GM19463 (cell line): ENCODE measurements around the gene ZNF275.
"Not testable (repeated sequence)": the region's sequence is repeated elsewhere in the genome, so short reads cannot be mapped to it uniquely, and the experiment has no call there.

Experiments
- ATAC-seq: cut with Tn5 transposase; IDR thresholded peaks from one replicate; pipeline ENCODE4 v1.9.1; 2021; ENCODE audit warnings: mild to moderate bottlenecking, moderate library complexity; ENCODE audit not compliant: unreplicated experiment

ZNF275 gene

DNA sequence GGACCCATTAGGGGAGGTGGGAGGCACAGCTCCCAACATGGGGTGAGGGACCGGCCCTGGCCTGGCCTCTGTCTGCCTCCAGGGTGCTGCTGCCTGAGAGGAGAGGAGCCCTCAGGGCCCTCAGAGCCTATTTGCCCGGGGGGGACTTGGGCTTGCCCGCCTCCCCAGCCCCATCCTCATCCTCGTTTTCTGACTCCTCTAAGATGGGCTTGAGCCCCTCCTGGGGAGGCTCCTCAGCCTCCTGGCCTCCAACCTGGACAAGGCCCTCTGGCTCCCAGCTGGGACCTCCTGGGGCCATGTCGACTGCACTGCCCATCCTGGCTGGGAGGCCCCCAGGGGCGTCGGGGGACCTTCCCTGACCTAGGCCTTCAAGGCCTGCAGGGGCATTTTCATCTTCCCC lies 15.1 kb upstream of the ZNF275 start:
- ATAC-seq: no peak

GRCh38 chrX:153319295-153320046 lies 14.5 kb upstream of the ZNF275 start:
- no peak for ATAC-seq

DNA sequence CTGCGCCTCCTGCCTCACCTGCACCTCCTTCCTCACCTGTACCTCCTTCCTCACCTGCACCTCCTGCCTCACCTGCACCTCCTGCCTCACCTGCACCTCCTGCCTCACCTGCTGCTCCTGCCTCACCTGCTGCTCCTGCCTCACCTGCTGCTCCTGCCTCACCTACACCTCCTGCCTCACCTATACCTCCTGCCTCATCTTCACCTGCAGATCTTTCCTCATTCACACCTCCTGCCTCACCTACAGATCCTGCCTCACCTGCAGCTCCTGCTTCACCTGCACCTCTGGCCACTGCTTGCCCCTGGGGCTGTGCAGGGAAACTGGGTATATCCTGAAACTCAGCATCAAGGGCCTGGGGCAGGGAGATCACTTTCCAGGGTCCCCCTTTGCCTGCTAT lies 13.9 kb upstream of the ZNF275 start:
- ATAC-seq: not testable (repeated sequence)

- no peak for ATAC-seq
These were observed 13.3 kb upstream of the ZNF275 start for GRCh38 chrX:153320555-153321184.

DNA sequence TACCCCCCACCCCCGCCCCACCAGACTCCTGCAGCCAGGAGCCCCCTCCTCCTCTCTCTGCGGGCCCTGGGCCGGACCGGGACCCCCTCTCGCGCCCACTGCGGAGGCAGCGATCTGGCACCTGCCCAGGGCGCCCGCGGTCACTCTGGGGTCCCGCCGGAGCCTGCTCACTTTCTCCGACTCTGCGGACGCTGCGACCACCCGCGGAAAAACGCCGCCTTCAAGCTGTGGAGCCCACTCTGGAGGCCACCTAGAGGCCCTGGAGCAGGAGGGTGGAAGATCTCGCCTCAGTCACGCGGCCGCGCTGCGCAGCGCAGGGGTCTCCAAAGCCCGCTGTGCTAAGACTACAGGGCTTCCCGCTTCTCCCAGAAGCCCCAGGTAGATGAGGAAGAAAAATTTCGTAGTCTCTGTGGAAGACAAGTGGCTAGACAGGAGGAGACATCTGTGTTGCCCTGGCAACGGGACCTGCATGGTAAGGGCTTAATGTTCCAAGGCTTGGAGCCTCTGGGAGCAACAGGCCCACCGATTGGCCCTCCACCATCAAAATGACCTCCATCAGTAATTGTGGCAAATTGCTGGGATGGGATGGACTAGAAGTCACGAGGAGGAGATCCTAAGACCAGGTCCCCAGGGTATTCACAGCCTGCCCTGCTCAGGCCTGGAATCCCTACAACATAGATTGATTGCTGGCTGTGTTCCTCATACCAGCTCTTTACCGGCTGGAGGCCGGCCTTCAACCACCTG lies 12.4 kb upstream of the ZNF275 start, which contains the start of gene PNMA6F:
Gene PNMA6F, minus strand, starts transcription at position 387 of the 744 bp plus-strand sequence. CDS start 1,093 bp downstream, outside the sequence.
- ATAC-seq: no peak

- no peak for ATAC-seq
These were observed 6.4 kb upstream of the ZNF275 start for GRCh38 chrX:153327561-153327960.

DNA sequence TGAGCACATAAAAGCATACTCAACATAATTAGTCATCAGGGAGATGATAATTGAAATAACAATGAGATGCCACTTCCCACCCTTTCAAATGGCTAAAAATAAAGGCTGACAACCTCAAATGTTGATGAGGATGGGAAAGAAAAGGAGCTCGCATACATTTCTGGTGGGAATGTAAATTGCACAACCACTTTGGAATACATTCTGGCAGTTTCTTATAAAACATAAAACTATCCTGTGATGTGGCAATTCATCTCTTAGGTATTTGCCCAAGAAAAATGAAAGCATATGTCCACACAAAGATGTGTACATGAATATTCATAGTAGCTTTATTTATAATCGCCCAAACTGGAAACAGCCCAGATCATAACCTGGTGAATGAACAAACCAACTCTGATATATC lies 687 bp upstream of the ZNF275 start:
- no peak for ATAC-seq

DNA sequence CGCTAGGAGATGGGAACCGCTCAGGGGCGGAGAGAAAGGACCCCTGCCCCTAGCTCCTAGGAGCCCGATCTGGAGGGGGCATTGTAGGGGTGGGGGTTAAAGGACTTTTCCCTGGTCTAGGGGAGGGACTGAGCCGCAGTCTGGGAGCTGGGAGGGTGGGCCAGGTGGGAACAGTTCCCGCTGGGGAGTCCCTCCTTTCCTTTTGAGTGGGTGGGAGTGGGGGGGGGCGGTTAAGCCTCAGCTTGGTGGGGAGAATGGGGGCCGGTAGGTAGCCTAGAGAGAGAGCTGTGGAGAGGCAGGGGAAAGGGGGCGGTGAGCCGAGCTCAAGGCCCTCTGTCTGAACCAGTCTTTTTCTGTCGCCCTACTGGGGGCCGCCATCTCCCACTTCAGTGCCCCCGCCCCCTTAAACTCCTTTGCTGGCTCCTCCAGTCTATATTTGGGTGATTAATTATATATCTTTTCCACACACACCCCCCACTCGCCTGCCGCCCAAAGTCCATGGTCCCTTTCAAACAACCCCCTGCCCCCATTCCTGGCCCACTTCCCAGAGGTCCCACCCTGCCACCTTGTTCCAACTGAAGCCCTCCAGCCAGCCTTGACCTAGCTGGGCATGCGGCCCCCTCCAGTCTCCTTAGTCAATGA lies 822 bp downstream of the ZNF275 start:
- ATAC-seq: no peak

GRCh38 chrX:153336121-153336894 lies 2.4 kb downstream of the ZNF275 start:
- ATAC-seq: peak; percentile 39

DNA sequence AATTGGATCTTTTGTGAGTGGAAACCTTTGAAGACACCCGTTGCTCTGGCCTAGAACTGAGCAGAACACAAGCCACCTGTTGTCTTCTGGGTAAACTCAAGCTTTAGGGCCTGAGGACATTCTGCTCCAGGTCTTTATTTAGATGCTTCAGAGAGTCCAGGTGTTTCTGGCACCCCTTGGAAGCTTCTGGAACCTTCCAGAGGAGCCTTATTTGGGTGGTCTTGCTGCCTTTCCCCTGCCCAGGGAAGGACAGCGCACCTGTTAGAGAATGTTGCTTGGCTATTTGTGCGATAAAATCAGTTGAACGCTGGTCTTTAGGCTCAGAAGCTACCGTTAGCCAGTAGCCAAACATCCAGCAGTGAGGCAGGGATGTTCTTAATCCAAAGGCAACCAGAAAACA lies 3.0 kb downstream of the ZNF275 start:
- no peak for ATAC-seq

DNA sequence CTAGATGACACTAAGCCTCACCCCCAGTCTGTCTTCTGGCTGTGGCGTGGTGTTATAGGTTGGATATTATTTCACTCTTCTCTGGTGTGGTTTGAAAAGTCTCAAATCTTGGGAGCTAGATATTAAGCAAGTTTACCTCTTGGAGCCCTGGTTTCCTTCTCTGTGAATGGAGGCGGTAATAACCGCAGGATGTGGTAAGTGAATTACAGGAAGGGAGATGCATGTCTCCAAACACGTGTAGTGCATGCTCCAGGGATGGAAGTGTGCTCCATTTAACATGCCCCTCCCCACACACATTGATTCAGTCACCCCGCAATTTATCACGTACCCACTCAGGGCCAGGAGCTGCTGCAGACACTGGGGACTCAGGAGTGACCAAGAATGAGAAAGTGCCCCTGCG lies 4.9 kb downstream of the ZNF275 start:
- no peak for ATAC-seq

- no peak for ATAC-seq
These were observed 5.7 kb downstream of the ZNF275 start for GRCh38 chrX:153339662-153340061.

DNA sequence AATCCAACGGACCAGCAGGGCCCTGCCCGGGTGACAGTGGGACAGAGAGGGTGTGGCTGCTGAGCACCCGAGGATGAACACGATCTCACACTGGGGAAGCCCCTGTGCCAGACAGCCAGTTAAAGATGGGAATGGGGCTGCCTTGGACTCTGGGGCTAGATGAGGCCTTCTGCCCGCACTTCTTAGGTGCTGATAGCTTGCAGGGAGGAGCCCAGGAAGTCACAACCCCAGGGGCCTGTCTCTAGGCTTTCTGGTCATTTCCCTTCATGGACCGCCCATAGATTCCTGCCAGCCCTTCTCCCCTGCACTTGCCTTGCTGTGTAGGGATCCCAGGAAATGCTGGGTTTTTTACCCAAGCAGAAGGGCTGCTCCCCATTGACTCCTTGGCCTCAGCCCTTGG lies 6.2 kb downstream of the ZNF275 start:
- ATAC-seq: no peak

DNA sequence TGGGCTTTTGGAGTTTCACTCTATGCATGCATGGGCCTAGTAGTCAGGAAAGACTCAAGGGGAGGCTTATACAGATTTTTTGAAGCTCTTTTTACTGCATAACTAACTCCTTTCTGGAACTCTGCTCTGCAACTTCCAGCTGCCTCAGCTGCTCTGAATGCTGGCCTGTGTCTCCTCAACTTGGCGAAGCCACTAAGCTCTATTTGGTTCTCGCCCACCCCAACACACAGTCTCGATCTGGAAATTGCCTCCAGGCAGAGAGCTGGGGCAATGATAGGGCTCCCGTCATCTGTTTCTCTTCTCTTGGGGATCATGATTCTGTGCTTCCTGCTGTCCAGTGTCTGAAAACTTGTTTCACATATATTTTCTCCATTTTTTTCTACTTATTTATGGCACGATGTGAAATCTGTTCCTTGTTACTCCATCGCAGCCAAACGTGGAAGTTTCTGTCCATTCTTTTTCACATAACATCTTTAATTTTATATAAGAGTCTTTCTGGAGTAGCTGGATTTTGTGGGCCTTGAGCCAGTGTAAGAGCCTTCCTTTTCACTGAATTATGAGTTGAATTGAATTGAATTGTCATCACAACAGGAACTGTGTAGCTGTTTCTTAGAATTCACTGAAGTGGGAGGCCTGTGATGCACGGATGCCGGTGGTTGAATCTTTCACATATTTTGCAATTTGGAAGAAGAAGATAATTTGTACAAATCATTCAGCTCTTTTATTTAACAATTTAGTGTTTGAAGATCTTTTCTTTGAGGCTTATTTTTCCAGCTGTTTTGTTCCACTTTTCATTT lies 9.0 kb downstream of the ZNF275 start:
- no peak for ATAC-seq

DNA sequence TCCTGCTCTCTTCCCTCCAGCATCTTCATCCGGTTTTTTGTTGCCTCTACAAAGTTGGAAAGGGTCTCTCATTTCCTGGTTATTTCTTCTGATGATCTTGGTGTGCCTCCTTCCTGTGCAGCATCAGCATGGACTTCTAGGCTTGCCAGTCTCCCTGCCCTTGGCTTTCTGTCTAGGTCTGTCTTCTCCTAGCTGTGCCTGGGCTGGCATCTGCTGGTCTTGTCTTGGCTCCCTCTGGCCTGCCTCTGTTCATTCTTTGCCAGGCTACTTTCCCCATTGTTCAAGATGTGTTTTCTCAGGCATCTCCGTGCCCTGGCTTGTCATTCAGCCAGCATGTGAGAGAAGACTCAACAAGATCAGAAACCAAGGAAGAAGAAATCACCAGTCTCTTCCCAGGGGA lies 9.7 kb downstream of the ZNF275 start:
- no peak for ATAC-seq

DNA sequence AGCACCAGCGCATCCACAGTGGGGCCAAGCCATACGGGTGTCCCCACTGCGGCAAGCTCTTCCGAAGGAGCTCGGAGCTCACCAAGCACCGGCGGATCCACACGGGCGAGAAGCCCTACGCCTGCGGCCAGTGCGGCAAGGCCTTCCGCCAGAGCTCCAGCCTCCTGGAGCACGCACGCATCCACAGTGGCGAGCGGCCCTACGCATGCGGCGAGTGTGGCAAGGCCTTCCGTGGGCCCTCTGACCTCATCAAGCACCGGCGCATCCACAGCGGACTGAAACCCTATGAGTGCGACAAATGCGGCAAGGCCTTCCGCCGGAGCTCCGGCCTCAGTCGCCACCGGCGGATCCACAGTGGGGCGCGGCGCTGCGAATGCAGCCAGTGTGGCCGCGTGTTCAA lies 13.6 kb downstream of the ZNF275 start:
- no peak for ATAC-seq

GRCh38 chrX:153348421-153348820 lies 14.5 kb downstream of the ZNF275 start:
- ATAC-seq: no peak

- ATAC-seq: no peak
These were observed 16.0 kb downstream of the ZNF275 start for GRCh38 chrX:153349952-153350351.

DNA sequence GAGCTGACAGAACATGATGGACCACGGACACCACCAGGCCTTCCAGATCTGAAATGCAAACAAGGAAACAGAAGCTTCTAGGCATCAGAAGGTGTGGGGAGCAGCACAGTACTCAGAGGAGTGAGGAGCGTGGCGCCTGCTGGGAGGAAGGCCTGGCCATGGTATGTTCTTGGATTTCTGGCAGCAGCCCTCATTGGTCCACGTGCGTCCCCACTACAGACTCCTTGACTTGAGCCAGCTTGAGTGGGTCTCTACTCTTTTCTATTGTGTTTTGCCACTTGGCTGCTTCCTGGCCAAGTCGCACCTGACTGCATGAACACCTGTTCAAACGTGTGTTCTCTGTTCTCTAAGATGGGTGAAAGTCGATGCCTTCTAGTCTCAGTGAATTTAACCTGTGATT lies 18.0 kb downstream of the ZNF275 start:
- no peak for ATAC-seq

GRCh38 chrX:153352858-153353257 lies 18.9 kb downstream of the ZNF275 start:
- ATAC-seq: no peak
